IPS DF 6.9 (cell line): ENCODE results near the gene ZBTB5.
"Not testable (repeated sequence)": the region's sequence is repeated elsewhere in the genome, so short reads cannot be mapped to it uniquely, and the experiment has no call there.

ENCODE experiments used
- DNase-seq: peaks from one replicate; pipeline ENCODE4 v3.0.0-alpha.2; 2013; ENCODE audit warnings: low read depth, low spot score
- H3K27ac ChIP-seq: one replicate; pipeline ENCODE4 v1.5.1; 2013; ENCODE audit warnings: low read length, control low read depth
- H3K27me3 ChIP-seq: 2 replicates; pipeline ENCODE4 v1.6.1; 2013; ENCODE audit warnings: mild to moderate bottlenecking, low read length; ENCODE audit not compliant: control insufficient read depth, insufficient read depth
- H3K36me3 ChIP-seq: 2 replicates; pipeline ENCODE4 v1.6.1; 2013; ENCODE audit warnings: low read length; ENCODE audit not compliant: control insufficient read depth, insufficient read depth
- H3K4me1 ChIP-seq: 2 replicates; pipeline ENCODE4 v1.6.1; 2013; ENCODE audit warnings: low read length; ENCODE audit not compliant: control insufficient read depth, insufficient read depth
- H3K4me3 ChIP-seq: 2 replicates; pipeline ENCODE4 v1.5.1; 2013; ENCODE audit warnings: mild to moderate bottlenecking, low read length
- H3K9me3 ChIP-seq: 2 replicates; pipeline ENCODE4 v1.6.1; 2013; ENCODE audit warnings: low read length, inconsistent platforms; ENCODE audit not compliant: control insufficient read depth, insufficient read depth
- WGBS: extraction: QIAGEN DNeasy Blood & Tissue Kit; methylation state at CpG from one replicate; pipeline ENCODE4 v1.1.7; 2013; ENCODE audit warnings: mixed read lengths, missing lambda C conversion rate; ENCODE audit not compliant: insufficient read length, insufficient coverage; 5-methylcytosine and 5-hydroxymethylcytosine counted together

Gene ZBTB5

GRCh38 chr9:37406603-37407401, 58.4 kb downstream of the ZBTB5 start:
- no CpG with 5 or more reads among the region's 11 CpGs for WGBS
- no peak overlapping the region for H3K4me3 ChIP-seq
- no peak overlapping the region for H3K27ac ChIP-seq

DNA sequence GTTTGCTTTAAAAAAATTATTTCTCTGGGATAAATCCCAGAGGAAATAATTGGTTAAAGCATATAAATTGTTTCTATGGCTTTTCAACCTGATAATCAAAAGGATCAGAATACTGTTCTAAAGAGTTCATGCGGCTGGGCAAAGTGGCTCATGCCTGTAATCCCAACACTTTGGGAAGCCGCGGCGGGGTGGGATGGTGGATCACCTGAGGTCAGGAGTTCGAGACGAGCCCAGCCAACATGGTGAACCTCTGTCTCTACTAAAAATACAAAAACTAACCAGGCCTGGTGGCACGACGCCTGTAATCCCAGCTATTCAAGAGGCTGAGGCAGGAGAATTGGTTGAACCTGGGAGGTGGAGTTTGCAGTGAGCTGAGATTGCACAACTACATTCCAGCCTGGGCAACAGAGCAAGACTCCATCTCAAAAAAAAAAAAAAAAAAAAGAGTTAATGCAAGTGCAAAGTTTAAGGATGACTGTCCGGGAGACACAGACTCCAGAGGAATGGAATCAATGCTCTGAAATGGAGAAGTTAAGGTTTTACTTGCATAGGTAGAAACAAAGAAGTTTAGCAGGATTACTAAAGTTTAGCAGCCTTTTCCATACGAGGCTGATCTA, 59.4 kb downstream of the ZBTB5 start:
- Histone ChIP-seq H3K27ac (no peak overlapping the region), H3K4me1 (no peaks in the 10 kb centered on the region), H3K9me3 (no peaks in the 10 kb centered on the region), H3K27me3 (no peaks in the 10 kb centered on the region), H3K36me3 (no peaks in the 10 kb centered on the region), H3K4me3 (no peak overlapping the region)
- WGBS, result no CpG with 5 or more reads among the region's 10 CpGs
- no peak for DNase-seq

More at GRCh38 chr9:37406603-37407401, 58.4 kb downstream of the ZBTB5 start:
- Histone ChIP-seq H3K9me3 (no peaks in the 10 kb centered on the region), H3K4me1 (0 out of 2 replicates have a peak, but pooled peaks cover 2% of the 10 kb centered on the region), H3K27me3 (no peaks in the 10 kb centered on the region), H3K36me3 (no peaks in the 10 kb centered on the region)
- DNase-seq, result no peak

- WGBS, result no CpG with 5 or more reads among the region's 3 CpGs
- no peak overlapping the region for H3K27ac ChIP-seq
- no peaks in the 10 kb centered on the region for H3K4me1 ChIP-seq
Measured at GRCh38 chr9:37405350-37405749, 59.9 kb downstream of the ZBTB5 start.

DNA sequence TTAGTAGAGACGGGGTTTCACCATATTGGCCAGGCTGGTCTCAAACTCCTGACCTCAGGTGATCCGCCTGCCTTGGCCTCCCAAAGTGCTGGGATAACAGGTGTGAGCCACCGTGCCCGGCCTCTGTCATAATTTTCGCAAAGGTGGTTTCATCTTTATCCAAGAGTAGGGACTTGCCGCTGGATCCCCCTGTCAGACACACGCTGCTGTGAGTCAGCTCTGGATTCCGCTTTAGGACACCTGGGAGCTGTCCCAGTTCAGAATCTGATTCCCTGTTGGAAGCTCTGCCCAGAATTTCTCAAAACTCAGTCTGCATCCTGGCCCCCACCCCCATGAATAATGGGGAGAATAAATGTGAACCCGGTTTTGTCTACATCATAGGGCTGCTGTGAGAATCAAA, 60.7 kb downstream of the ZBTB5 start:
- H3K9me3 ChIP-seq, result no peaks in the 10 kb centered on the region
- no CpG with 5 or more reads among the region's 9 CpGs for WGBS

More at GRCh38 chr9:37405350-37405749, 59.9 kb downstream of the ZBTB5 start:
- H3K36me3 ChIP-seq, result no peaks in the 10 kb centered on the region
- no peaks in the 10 kb centered on the region for H3K27me3 ChIP-seq
- no peak overlapping the region for H3K4me3 ChIP-seq
- no peaks in the 10 kb centered on the region for H3K9me3 ChIP-seq
- DNase-seq, result no peak

DNA sequence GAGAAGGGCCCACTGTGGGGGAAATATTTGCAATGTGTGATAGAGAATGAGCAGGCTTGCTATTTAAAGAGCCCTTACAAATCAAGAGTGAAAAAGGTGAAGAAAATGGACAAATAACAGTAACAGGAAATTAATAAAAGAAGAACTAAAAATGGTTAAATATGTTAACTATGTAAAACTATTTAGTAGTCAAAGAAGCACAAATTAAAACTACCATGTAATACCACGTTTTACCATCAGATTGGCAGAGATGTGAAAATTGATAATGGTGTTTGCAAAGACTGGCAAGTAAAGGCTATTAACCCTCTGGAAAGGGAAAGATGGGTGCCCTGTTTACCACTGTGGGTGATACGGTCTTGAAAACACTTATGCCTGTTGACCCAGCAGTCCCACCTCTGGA, 65.9 kb downstream of the ZBTB5 start:
- H3K4me3 ChIP-seq, result no peak overlapping the region
- H3K27ac ChIP-seq, result no peak overlapping the region
- no peaks in the 10 kb centered on the region for H3K4me1 ChIP-seq
- H3K36me3 ChIP-seq, result no peaks in the 10 kb centered on the region
- DNase-seq, result no peak
- H3K9me3 ChIP-seq, result no peaks in the 10 kb centered on the region
- no peaks in the 10 kb centered on the region for H3K27me3 ChIP-seq
- WGBS, result no CpG with 5 or more reads among the region's 2 CpGs

More for the DNA sequence above, 60.7 kb downstream of the ZBTB5 start:
- no peak for DNase-seq
- no peaks in the 10 kb centered on the region for H3K4me1 ChIP-seq
- no peaks in the 10 kb centered on the region for H3K27me3 ChIP-seq
- H3K36me3 ChIP-seq, result no peaks in the 10 kb centered on the region
- no peak overlapping the region for H3K4me3 ChIP-seq
- H3K27ac ChIP-seq, result no peak overlapping the region

- no peak for DNase-seq
- no CpG with 5 or more reads among the region's 7 CpGs for WGBS
- Histone ChIP-seq H3K4me1 (no peaks in the 10 kb centered on the region), H3K9me3 (no peaks in the 10 kb centered on the region), H3K27me3 (no peaks in the 10 kb centered on the region), H3K36me3 (no peaks in the 10 kb centered on the region), H3K4me3 (no peak overlapping the region), H3K27ac (no peak overlapping the region)
Measured at GRCh38 chr9:37398464-37399025, 66.7 kb downstream of the ZBTB5 start.

DNA sequence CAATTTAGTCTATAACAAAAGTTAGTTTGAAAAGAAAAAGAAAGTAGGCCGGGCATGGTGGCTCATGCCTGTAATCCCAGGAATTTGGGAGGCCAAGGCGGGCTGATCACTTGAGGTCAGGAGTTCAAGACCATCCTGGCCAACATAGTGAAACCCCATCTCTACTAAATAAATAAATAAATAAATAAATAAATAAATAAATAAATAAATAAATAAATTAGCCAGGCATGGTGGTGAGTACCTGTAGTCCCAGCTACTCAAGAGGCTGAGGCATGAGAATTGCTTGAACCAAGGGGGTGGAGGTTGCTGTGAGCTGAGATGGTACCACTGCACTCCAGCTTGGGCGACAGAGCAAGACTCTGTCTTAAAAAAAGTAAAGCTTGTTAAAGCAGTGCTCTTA, 67.3 kb downstream of the ZBTB5 start:
- not testable (repeated sequence) for H3K9me3 ChIP-seq, DNase-seq, H3K27me3 ChIP-seq, H3K36me3 ChIP-seq, H3K27ac ChIP-seq, H3K4me3 ChIP-seq, H3K4me1 ChIP-seq
- no CpG with 5 or more reads among the region's 3 CpGs for WGBS

- 0 out of 2 replicates have a peak, but pooled peaks cover 1% of the 10 kb centered on the region for H3K4me1 ChIP-seq
- H3K4me3 ChIP-seq, result no peak overlapping the region
- no peaks in the 10 kb centered on the region for H3K9me3 ChIP-seq
- no peak for DNase-seq
- H3K27me3 ChIP-seq, result no peaks in the 10 kb centered on the region
- no CpG with 5 or more reads among the region's 8 CpGs for WGBS
- H3K27ac ChIP-seq, result no peak overlapping the region
- no peaks in the 10 kb centered on the region for H3K36me3 ChIP-seq
Measured at GRCh38 chr9:37395663-37396062, 69.6 kb downstream of the ZBTB5 start.

DNA sequence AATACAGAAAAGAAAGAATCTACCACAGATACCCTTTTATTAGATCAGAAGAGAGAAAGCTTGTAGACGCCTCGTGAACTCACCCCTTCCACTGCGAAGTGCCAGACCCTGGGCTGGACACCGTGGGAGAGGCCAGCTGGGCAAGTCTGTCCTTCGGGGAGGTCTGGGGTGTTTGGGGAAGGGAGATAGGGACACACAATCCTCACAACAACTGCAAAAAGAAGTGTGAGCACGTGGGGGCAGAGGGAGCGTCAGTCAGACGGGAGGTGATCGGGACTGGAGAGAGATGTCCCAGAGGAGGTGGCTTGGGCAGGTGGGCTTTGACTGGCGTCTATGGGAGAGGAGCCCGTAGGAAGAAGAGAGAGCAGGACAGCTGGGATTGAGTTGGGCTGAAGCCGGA, 70.0 kb downstream of the ZBTB5 start:
- no peak overlapping the region for H3K4me3 ChIP-seq
- H3K36me3 ChIP-seq, result no peaks in the 10 kb centered on the region
- 0 out of 2 replicates have a peak, but pooled peaks cover 1% of the 10 kb centered on the region for H3K4me1 ChIP-seq
- no CpG with 5 or more reads among the region's 12 CpGs for WGBS
- no peak for DNase-seq
- no peaks in the 10 kb centered on the region for H3K27me3 ChIP-seq
- no peak overlapping the region for H3K27ac ChIP-seq
- H3K9me3 ChIP-seq, result no peaks in the 10 kb centered on the region

DNA sequence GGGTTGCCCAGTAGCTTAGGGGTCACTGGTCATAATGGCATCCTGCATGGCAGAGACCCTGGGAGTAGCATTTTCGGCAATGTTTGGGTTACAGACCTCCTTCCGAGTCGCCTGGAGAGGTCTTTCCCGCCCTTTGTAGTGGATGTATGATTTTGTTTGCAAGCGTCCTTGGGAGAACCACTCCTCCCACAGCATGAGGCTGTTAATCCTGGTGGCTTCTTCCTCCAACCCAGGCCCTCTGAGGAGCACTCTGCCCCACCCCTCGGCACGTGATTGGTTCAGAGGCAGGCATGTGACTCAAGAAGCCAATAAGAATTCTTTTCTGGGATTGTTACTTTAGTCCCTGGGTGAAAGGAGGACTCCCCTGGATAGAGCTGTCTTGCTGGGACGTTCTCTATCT, 73.0 kb downstream of the ZBTB5 start:
- H3K4me3 ChIP-seq, result no peak overlapping the region
- WGBS, result no CpG with 5 or more reads among the region's 8 CpGs
- no peaks in the 10 kb centered on the region for H3K27me3 ChIP-seq
- no peaks in the 10 kb centered on the region for H3K36me3 ChIP-seq
- DNase-seq, result no peak
- H3K27ac ChIP-seq, result no peak overlapping the region
- 0 out of 2 replicates have a peak, but pooled peaks cover 1% of the 10 kb centered on the region for H3K4me1 ChIP-seq
- no peaks in the 10 kb centered on the region for H3K9me3 ChIP-seq
